MM.1S (cell line): Measurements from ENCODE around the gene MAG.

Experiments used
- EZH2 ChIP-seq: fragments of 300-600 bp; sonication (generic); optimal IDR thresholded peaks from 2 replicates; pipeline ENCODE3; 2017; ENCODE audit warnings: low read depth, mild to moderate bottlenecking, antibody characterized with exemption, low read length, mixed read lengths
- EZH2phosphoT487 ChIP-seq: fragments of 300-600 bp; sonication (generic); IDR thresholded peaks from 2 replicates; pipeline ENCODE4 v1.6.1; 2018; ENCODE audit warnings: antibody characterized with exemption, low read length
- TF ChIP-seq, protein P1 (sequence below): fragments of 300-600 bp; sonication (generic); IDR thresholded peaks from 2 replicates; pipeline ENCODE4 v1.5.1; 2016; ENCODE audit warnings: antibody characterized with exemption, low read length, mixed read lengths

DNA sequence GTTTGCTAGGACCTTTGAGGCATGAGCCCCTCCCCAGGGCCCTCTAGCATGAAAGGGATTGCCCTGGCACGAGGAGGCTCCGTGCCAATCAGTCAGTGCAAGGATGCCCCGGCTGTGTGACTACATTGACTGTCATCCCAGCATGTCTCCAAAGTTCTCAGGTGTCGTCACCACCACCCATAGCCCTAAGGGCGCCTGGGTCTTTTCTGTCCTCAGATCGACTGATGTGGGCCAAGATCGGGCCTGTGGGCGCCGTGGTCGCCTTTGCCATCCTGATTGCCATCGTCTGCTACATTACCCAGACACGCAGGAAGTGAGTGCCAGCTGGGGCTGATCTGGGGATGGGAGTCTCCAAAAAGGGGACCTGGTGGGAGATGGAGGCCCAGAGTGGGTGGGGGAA, 18.4 kb downstream of the MAG start:
- TF ChIP-seq, protein P1, sequence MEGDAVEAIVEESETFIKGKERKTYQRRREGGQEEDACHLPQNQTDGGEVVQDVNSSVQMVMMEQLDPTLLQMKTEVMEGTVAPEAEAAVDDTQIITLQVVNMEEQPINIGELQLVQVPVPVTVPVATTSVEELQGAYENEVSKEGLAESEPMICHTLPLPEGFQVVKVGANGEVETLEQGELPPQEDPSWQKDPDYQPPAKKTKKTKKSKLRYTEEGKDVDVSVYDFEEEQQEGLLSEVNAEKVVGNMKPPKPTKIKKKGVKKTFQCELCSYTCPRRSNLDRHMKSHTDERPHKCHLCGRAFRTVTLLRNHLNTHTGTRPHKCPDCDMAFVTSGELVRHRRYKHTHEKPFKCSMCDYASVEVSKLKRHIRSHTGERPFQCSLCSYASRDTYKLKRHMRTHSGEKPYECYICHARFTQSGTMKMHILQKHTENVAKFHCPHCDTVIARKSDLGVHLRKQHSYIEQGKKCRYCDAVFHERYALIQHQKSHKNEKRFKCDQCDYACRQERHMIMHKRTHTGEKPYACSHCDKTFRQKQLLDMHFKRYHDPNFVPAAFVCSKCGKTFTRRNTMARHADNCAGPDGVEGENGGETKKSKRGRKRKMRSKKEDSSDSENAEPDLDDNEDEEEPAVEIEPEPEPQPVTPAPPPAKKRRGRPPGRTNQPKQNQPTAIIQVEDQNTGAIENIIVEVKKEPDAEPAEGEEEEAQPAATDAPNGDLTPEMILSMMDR: no peak
- no peak for TF ChIP-seq EZH2phosphoT487
- no peak for TF ChIP-seq EZH2
